Upper lobe of right lung (tissue), 1 donor: ENCODE results near the gene PPFIA2. TPM values are rescaled to one million over a fixed set of nuclear protein-coding genes. Genes with fewer than 3 reads are reported as not detected.

Experiments
- ATAC-seq: fragments of 200-7000 bp; cut with Tn5 transposase; one replicate; pipeline ENCODE4 v1.9.1; 2020; ENCODE audit warnings: mild to moderate bottlenecking, moderate library complexity
- DNase-seq: peaks from one replicate; pipeline ENCODE4 v3.0.0-alpha.2; 2020
- H3K27ac ChIP-seq: fragments of 200-600 bp; one replicate; pipeline ENCODE4 v1.8.0; 2022
- H3K27me3 ChIP-seq: fragments of 200-600 bp; one replicate; pipeline ENCODE4 v1.8.0; 2022; ENCODE audit warnings: mild to moderate bottlenecking
- H3K36me3 ChIP-seq: fragments of 200-600 bp; one replicate; pipeline ENCODE4 v1.8.0; 2022
- H3K4me1 ChIP-seq: fragments of 200-600 bp; one replicate; pipeline ENCODE4 v1.8.0; 2022
- H3K4me3 ChIP-seq: fragments of 200-600 bp; one replicate; pipeline ENCODE4 v1.8.0; 2022; ENCODE audit warnings: mild to moderate bottlenecking
- H3K9me3 ChIP-seq: fragments of 200-600 bp; one replicate; pipeline ENCODE4 v1.8.0; 2022
- CTCF ChIP-seq: fragments of 200-600 bp; IDR thresholded peaks from one replicate; pipeline ENCODE4 v1.8.0; 2022; ENCODE audit warnings: antibody characterized with exemption
- intact Hi-C: fragments of 100-400 bp; cut with DNase I; formaldehyde crosslinking; loops from one replicate; pipeline ENCODE4 v1.11.0; 2022
- total RNA-seq: library from RNA; stranded (reverse); fragmentation: NEBNext Ultra II Directional; extraction: Animal tissue kit (Norgen Biotek cat#: 25700); gene quantifications from one replicate; pipeline ENCODE4 v1.2.1, GENCODE V29; 2021
- donor health status: DM: no; HTN: yes; CAD: no; lungs with severe emphysema.

PPFIA2 gene
- total RNA-seq, 1 donor from 2014 or later, result 1.4 TPM

GRCh38 chr12:81499809-81500208 is 259.3 kb downstream of the PPFIA2 start:
- Histone ChIP-seq H3K9me3 (no peaks in the 10 kb centered on the region), H3K27me3 (no peaks in the 10 kb centered on the region), H3K4me1 (no peaks in the 10 kb centered on the region), H3K4me3 (no peak overlapping the region), H3K36me3 (no peaks in the 10 kb centered on the region), H3K27ac (no peak overlapping the region)
- ATAC-seq, result peak; percentile 47
- intact Hi-C loops, result no loop called here
- TF ChIP-seq CTCF, result no peak
- no peak for DNase-seq

GRCh38 chr12:81492131-81492720 is 266.9 kb downstream of the PPFIA2 start:
- no peaks in the 10 kb centered on the region for H3K36me3 ChIP-seq
- ATAC-seq (no peak), DNase-seq (no peak)
- H3K9me3 ChIP-seq, result no peaks in the 10 kb centered on the region
- TF ChIP-seq CTCF, result no peak
- H3K4me3 ChIP-seq, result no peak overlapping the region
- no peaks in the 10 kb centered on the region for H3K27me3 ChIP-seq
- no peak overlapping the region for H3K27ac ChIP-seq
- intact Hi-C loops, result no loop called here
- H3K4me1 ChIP-seq, result no peaks in the 10 kb centered on the region

- Histone ChIP-seq H3K36me3 (no peaks in the 10 kb centered on the region), H3K4me1 (no peaks in the 10 kb centered on the region), H3K9me3 (no peaks in the 10 kb centered on the region), H3K27me3 (no peaks in the 10 kb centered on the region), H3K4me3 (no peak overlapping the region), H3K27ac (no peak overlapping the region)
- ATAC-seq (no peak), DNase-seq (no peak)
- intact Hi-C loops, result no loop called here
- TF ChIP-seq CTCF, result no peak
Observed at GRCh38 chr12:81472934-81473333, 286.2 kb downstream of the PPFIA2 start.

- no peaks in the 10 kb centered on the region for H3K27me3 ChIP-seq
- ATAC-seq (no peak), DNase-seq (no peak)
- TF ChIP-seq CTCF, result no peak
- no peak overlapping the region for H3K4me3 ChIP-seq
- no peaks in the 10 kb centered on the region for H3K36me3 ChIP-seq
- no peak overlapping the region for H3K27ac ChIP-seq
- H3K4me1 ChIP-seq, result no peaks in the 10 kb centered on the region
- no peaks in the 10 kb centered on the region for H3K9me3 ChIP-seq
- intact Hi-C loops, result no loop called here
Observed at GRCh38 chr12:81470923-81471322, 288.2 kb downstream of the PPFIA2 start.

GRCh38 chr12:81468206-81468605 is 290.9 kb downstream of the PPFIA2 start:
- Histone ChIP-seq H3K27ac (no peak overlapping the region), H3K9me3 (no peaks in the 10 kb centered on the region), H3K4me3 (no peak overlapping the region), H3K27me3 (no peaks in the 10 kb centered on the region), H3K36me3 (no peaks in the 10 kb centered on the region), H3K4me1 (no peaks in the 10 kb centered on the region)
- no peak for TF ChIP-seq CTCF
- ATAC-seq (no peak), DNase-seq (no peak)
- intact Hi-C loops, result no loop called here

GRCh38 chr12:81465876-81466275 is 293.3 kb downstream of the PPFIA2 start:
- intact Hi-C loops, result no loop called here
- Histone ChIP-seq H3K36me3 (no peaks in the 10 kb centered on the region), H3K4me3 (no peak overlapping the region), H3K9me3 (no peaks in the 10 kb centered on the region), H3K4me1 (no peaks in the 10 kb centered on the region), H3K27me3 (no peaks in the 10 kb centered on the region), H3K27ac (no peak overlapping the region)
- ATAC-seq (no peak), DNase-seq (no peak)
- no peak for TF ChIP-seq CTCF
